SKM-1 (cell line): Measurements from ENCODE around the gene ZNF587.
"Not testable (repeated sequence)": the region's sequence is repeated elsewhere in the genome, so short reads cannot be mapped to it uniquely, and the experiment has no call there.

Experiments
- DNase-seq: peaks from one replicate; lab custom pipeline; 2025; ENCODE audit not compliant: unreplicated experiment; lab: John Stamatoyannopoulos, UW

Gene ZNF587

DNA sequence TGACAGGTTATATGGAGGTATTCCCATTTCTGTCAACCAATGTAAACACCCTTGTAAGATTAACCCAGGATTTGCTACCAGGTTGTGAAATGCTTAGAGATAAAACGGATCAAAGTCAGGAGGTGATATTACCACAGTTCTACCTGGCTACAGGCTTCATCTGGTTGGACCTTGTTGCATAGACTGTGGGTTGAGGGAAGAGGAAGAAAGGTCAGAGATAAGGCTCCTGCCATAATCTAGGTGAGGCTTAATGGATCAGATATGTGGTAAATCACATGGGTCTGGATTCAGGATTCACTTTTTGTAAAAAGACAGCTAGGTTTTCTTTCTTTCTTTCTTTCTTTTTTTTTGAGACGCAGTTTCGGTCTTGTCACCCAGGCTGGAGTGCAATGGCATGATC is 28.2 kb upstream of the ZNF587 start:
- DNase-seq = not testable (repeated sequence)

- DNase-seq = not testable (repeated sequence)
These were observed 26.5 kb upstream of the ZNF587 start for GRCh38 chr19:57823155-57823554.

DNA sequence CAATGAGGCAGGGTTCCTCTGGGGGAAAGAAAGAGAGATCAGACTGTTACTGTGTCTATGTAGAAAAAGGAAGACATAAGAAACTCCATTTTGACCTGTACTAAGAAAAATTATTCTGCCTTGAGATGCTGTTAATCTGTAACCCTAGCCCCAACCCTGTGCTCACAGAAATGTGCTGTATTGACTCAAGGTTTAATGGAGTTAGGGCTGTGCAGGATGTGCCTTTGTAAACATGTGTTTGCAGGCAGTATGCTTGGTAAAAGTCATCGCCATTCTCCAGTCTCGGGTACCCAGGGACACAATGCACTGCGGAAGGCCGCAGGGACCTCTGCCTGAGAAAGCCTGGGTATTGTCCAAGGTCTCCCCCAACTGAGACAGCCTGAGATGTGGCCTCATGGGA is 26.1 kb upstream of the ZNF587 start:
- not testable (repeated sequence) for DNase-seq

GRCh38 chr19:57825511-57825910 is 24.1 kb upstream of the ZNF587 start:
- DNase-seq = no peak

GRCh38 chr19:57829316-57829715 is 20.3 kb upstream of the ZNF587 start:
- no peak for DNase-seq

GRCh38 chr19:57830071-57830602 is 19.5 kb upstream of the ZNF587 start, which contains the start of gene ZNF587B:
ZNF587B (plus strand) TSS chr19:57830299; CDS start chr19:57830529, 230 bp downstream.
- no peak for DNase-seq

GRCh38 chr19:57836991-57837390 is 12.7 kb upstream of the ZNF587 start:
- not testable (repeated sequence) for DNase-seq

DNA sequence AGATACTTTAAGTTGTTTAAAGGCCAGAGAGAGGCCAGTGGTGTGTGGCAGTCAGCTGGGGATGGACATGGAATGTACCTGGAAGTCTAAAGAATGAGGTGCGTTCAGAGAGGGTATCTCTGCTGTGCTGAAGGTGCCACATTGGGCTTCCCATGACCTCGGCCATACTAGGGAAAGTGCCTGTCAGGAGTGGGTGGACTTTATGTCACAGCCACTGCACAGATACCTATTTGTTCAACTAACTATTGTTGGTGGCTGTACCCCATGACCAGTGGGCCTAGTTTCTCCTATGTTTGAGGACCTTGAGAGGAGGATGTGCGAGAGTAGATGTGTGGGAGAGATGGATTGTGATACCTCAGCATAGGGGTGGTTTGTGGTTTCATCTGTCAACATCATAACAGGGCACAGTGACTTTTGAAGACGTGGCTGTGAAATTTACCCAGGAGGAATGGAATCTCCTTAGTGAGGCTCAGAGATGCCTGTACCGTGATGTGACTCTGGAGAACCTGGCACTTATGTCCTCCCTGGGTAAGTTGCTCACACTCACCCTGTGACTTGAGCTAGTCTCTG is 11.0 kb upstream of the ZNF587 start:
- DNase-seq = not testable (repeated sequence)

GRCh38 chr19:57841122-57841763 is 8.4 kb upstream of the ZNF587 start:
- no peak for DNase-seq

- not testable (repeated sequence) for DNase-seq
These were observed 2.5 kb upstream of the ZNF587 start for GRCh38 chr19:57847164-57847563.

DNA sequence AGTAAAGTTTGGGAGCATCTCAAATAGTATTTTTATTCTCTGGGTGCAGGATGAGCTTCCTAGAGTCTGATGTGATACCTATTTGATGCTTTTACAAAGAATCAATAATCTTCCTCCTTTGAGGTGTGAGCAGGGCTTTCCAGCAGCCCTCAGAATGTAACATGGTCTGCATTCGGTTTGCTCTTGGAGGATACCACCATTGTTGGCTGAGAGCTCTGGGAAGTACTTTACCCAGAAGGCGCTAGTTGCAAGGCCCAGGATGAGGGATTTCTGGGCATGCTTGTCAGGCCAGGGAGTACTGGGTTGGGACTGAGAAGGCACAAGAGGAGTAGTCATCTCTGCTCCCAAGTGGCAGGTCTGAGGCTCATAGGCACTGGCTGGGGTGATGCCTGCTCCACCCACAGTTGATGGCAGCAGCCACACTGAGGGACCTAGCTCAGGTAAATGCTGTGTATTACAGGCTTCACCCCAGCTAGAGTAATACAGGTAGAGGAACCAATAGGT is 445 bp upstream of the ZNF587 start:
- DNase-seq = not testable (repeated sequence)

DNA sequence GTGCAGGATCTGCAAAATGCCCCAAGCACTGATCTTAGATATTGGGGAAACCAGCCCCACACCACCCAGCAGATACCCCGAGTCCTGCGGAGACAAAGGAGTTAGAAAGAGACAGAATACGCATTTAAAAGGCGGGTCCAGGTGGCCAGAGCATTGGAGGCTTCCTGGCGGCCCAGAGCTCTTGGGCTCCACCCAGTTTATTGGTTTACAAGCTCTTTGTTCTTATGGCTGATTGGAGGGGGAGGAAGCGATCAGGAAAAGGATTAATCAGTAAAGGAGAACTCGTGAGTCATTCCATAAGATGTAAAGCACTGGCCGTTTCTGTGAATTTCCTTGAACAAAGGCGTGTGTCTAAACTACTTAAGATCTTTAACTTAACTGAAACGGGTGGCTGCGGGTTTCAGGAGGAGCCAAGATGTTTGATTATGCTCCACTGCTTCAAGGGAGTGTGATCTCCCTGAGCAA is 926 bp downstream of the ZNF587 start:
- no peak for DNase-seq

- DNase-seq = not testable (repeated sequence)
These were observed 2.3 kb downstream of the ZNF587 start for GRCh38 chr19:57851812-57852603.

- DNase-seq = not testable (repeated sequence)
These were observed 4.5 kb downstream of the ZNF587 start for GRCh38 chr19:57854117-57854516.

DNA sequence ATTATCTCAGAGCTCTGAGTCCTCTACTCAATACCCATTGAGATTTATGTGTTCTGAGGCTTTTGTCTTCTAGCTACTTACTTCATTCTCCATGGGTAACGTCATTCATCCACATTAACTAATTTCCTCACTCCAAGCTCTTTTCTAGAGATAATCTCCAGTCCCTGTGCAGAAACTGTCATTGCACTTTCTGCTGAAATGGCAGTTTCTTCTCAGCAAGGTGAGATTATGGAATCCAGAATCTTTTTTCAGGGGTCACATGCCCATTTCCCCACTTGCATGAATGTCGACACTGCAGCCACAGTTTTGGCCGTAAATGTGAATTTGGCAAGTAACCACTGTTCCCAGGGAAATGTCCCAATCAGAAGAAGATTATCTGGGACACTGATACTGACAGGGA is 12.7 kb downstream of the ZNF587 start:
- not testable (repeated sequence) for DNase-seq

- no peak for DNase-seq
These were observed 18.3 kb downstream of the ZNF587 start for GRCh38 chr19:57867868-57868492.

DNA sequence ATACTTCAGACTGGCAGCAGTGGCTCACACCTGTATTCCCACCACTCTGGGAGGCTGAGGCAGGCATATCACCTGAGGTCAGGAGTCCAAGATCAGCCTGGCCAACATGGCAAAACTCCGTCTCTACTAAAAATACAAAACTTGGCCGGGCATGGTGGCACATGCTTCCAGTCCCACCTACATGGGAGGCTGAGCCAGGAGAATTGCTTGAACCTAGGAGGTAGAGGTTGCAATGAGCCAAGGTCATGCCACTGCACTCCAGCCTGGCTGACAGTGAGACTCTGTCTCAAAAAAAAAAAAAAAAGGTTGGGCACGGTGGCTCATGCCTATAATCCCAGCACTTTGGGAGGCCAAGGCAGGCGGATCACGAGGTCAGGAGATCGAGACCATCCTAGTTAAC is 20.0 kb downstream of the ZNF587 start:
- DNase-seq = not testable (repeated sequence)

DNA sequence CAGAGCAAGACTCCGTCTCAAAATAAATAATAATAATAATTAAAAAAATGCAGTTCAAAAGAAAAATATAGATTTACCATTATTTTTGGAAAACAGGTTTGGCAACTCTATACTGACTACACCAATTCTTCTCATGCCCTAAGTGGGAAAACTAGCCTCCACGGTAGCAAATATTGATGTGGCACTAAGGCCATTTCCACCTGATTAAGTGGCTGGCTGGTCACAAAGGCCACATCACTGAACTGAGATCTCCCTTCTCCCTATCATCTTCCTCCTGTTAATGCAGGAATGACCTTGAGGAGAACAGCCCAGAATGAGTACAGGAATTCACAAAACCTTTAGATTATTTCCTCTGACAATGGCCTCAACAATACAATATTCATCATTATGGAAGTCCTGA is 20.6 kb downstream of the ZNF587 start:
- DNase-seq = no peak

GRCh38 chr19:57872450-57872849 is 22.8 kb downstream of the ZNF587 start:
- DNase-seq = no peak

DNA sequence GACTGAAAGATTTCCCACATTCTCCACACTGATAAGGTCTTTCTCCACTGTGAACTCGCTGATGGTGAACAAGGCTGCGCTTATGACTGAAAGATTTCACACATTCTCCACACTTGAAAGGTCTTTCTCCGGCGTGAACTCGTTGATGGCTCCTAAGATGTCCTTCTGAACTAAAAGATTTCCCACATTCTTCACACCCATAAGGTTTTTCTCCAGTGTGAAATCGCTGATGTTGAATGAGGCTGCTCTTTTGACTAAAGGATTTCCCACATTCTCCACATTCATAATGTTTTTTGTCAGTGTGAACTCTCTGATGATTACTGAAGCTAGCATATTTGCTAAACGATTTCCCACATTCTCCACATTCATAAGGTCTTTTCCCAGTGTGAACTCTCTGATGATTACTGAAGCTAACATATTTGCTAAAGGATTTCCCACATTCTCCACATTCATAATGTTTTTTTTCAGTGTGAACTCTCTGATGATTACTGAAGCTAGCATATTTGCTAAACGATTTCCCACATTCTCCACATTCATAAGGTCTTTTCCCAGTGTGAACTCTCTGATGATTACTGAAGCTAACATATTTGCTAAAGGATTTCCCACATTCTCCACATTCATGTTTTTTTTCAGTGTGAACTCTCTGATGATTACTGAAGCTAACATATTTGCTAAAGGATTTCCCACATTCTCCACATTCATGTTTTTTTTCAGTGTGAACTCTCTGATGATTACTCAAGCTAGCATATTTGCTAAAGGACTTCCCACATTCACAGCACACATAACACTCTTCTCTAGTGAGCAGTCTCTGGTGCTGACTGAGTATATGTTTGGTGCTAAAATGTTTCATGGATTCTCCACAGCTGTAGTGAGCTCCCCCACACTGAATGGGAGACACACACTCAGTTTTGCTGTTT is 24.5 kb downstream of the ZNF587 start:
- not testable (repeated sequence) for DNase-seq
